ENCODE measurements around the gene FAM156B.
"Not testable (repeated sequence)": the region's sequence is repeated elsewhere in the genome, so short reads cannot be mapped to it uniquely, and the experiment has no call there.

Gene FAM156B

GRCh38 chrX:52896855-52897709 lies at the start of gene FAM156B:
Gene FAM156B, plus strand, starts transcription at chrX:52897330. Its CDS starts 9,896 bp downstream, at chrX:52907226.
- not testable (repeated sequence) for DNase-seq (ENCODE audit: low spot score)

- no peak for DNase-seq (ENCODE audit: low spot score)
These were observed 44.8 kb upstream of the FAM156B start for GRCh38 chrX:52852110-52852860.

GRCh38 chrX:52856991-52857525 lies 40.1 kb upstream of the FAM156B start:
- not testable (repeated sequence) for DNase-seq (ENCODE audit: low spot score)

GRCh38 chrX:52865343-52865998 lies 31.7 kb upstream of the FAM156B start:
- DNase-seq (ENCODE audit: low spot score) = no peak

- no peak for DNase-seq (ENCODE audit: low spot score)
These were observed 29.4 kb upstream of the FAM156B start, which contains the start of gene XAGE3 for GRCh38 chrX:52867610-52868348. Gene XAGE3, minus strand, starts transcription at chrX:52868083. Its CDS starts 950 bp downstream, at chrX:52867133.

- DNase-seq (ENCODE audit: low spot score) = no peak
These were observed 27.1 kb upstream of the FAM156B start for GRCh38 chrX:52870046-52870445.

GRCh38 chrX:52873825-52874224 lies 23.3 kb upstream of the FAM156B start:
- not testable (repeated sequence) for DNase-seq (ENCODE audit: low spot score)

GRCh38 chrX:52874661-52875060 lies 22.5 kb upstream of the FAM156B start:
- no peak for DNase-seq (ENCODE audit: low spot score)

GRCh38 chrX:52875436-52875835 lies 21.7 kb upstream of the FAM156B start:
- DNase-seq (ENCODE audit: low spot score) = not testable (repeated sequence)

- DNase-seq (ENCODE audit: low spot score) = not testable (repeated sequence)
These were observed 20.7 kb upstream of the FAM156B start for GRCh38 chrX:52876386-52876785.

- DNase-seq (ENCODE audit: low spot score) = not testable (repeated sequence)
These were observed 9.7 kb upstream of the FAM156B start for GRCh38 chrX:52887459-52887858.

GRCh38 chrX:52888090-52888489 lies 9.0 kb upstream of the FAM156B start:
- DNase-seq (ENCODE audit: low spot score) = not testable (repeated sequence)

GRCh38 chrX:52896438-52896837 lies 692 bp upstream of the FAM156B start:
- not testable (repeated sequence) for DNase-seq (ENCODE audit: low spot score)

- not testable (repeated sequence) for DNase-seq (ENCODE audit: low spot score)
These were observed 8.4 kb downstream of the FAM156B start for GRCh38 chrX:52905531-52905930.

GRCh38 chrX:52906072-52906471 lies 8.9 kb downstream of the FAM156B start:
- DNase-seq (ENCODE audit: low spot score) = not testable (repeated sequence)

GRCh38 chrX:52907137-52907536 lies 10.0 kb downstream of the FAM156B start:
- not testable (repeated sequence) for DNase-seq (ENCODE audit: low spot score)

GRCh38 chrX:52907900-52908299 lies 10.8 kb downstream of the FAM156B start:
- not testable (repeated sequence) for DNase-seq (ENCODE audit: low spot score)

- DNase-seq (ENCODE audit: low spot score) = not testable (repeated sequence)
These were observed 12.3 kb downstream of the FAM156B start for GRCh38 chrX:52909313-52909969.

GRCh38 chrX:52913681-52914080 lies 16.6 kb downstream of the FAM156B start:
- DNase-seq (ENCODE audit: low spot score) = not testable (repeated sequence)

GRCh38 chrX:52914704-52915103 lies 17.6 kb downstream of the FAM156B start:
- DNase-seq (ENCODE audit: low spot score) = not testable (repeated sequence)
